ENCODE results near the gene IRX4.

GRCh38 chr5:1856596-1857255 lies 26.0 kb downstream of the IRX4 start:
- no peak for TF ChIP-seq CTCF (IDR thresholded peaks at IDR 0.05)
- no peak for TF ChIP-seq POLR2A (IDR thresholded peaks at IDR 0.05)
- no peak for TF ChIP-seq POLR2AphosphoS5 (IDR thresholded peaks at IDR 0.05)
